ENCODE measurements around the gene DUOX2. TPM values are rescaled to one million over a fixed set of nuclear protein-coding genes. Genes with fewer than 3 reads are reported as not detected.

The DUOX2 gene
- total RNA-seq, 1 experiment from 2014 or later = 0.30 TPM

DNA sequence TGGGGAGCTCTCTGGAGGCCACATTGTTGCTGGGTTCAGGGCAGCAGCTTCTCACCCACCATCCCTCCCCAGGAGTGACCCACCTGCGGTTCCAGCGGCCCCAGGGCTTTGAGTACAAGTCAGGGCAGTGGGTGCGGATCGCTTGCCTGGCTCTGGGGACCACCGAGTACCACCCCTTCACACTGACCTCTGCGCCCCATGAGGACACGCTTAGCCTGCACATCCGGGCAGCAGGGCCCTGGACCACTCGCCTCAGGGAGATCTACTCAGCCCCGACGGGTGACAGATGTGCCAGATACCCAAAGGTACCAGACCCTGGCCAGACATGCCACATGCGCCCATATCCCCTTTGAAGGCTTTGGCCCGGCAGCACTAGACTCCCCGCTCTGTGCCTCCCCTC lies 47.7 kb upstream of the DUOX2 start:
- no peak for DNase-seq (ENCODE audit: unreplicated experiment)
- BruUV-seq (replicated peaks) = no TSS peak
- Mint-ChIP-seq H3K27ac (ENCODE audit: low read depth, unreplicated experiment) (peak overlapping the region; percentile 96), H3K27me3 (ENCODE audit: insufficient read depth, unreplicated experiment) (no peaks in the 10 kb centered on the region), H3K36me3 (ENCODE audit: insufficient read depth, unreplicated experiment) (peaks cover 14% of the 10 kb centered on the region), H3K9me3 (ENCODE audit: unreplicated experiment) (no peaks in the 10 kb centered on the region), H3K4me3 (ENCODE audit: unreplicated experiment) (no peak overlapping the region), H3K4me1 (ENCODE audit: insufficient read depth, unreplicated experiment) (peaks cover 46% of the 10 kb centered on the region)
- ChIA-PET CTCF (interaction anchor here (0.8 to 10.8 kb wide), 8 partner anchors 15 to 238 kb away, joined by 4 to 94 read pairs (median 13); no protein-coding TSS in a partner anchor), POLR2A (interaction anchor here (1.2 to 2.1 kb wide), 2 partner anchors 39 to 42 kb away, joined by 3 to 7 read pairs; no protein-coding TSS in a partner anchor)
- intact Hi-C loops (cut with micrococcal nuclease) = no loop called here
- TF ChIP-seq, protein P1, sequence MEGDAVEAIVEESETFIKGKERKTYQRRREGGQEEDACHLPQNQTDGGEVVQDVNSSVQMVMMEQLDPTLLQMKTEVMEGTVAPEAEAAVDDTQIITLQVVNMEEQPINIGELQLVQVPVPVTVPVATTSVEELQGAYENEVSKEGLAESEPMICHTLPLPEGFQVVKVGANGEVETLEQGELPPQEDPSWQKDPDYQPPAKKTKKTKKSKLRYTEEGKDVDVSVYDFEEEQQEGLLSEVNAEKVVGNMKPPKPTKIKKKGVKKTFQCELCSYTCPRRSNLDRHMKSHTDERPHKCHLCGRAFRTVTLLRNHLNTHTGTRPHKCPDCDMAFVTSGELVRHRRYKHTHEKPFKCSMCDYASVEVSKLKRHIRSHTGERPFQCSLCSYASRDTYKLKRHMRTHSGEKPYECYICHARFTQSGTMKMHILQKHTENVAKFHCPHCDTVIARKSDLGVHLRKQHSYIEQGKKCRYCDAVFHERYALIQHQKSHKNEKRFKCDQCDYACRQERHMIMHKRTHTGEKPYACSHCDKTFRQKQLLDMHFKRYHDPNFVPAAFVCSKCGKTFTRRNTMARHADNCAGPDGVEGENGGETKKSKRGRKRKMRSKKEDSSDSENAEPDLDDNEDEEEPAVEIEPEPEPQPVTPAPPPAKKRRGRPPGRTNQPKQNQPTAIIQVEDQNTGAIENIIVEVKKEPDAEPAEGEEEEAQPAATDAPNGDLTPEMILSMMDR (IDR thresholded peaks at IDR 0.05; ENCODE audit: unreplicated experiment) = no peak

DNA sequence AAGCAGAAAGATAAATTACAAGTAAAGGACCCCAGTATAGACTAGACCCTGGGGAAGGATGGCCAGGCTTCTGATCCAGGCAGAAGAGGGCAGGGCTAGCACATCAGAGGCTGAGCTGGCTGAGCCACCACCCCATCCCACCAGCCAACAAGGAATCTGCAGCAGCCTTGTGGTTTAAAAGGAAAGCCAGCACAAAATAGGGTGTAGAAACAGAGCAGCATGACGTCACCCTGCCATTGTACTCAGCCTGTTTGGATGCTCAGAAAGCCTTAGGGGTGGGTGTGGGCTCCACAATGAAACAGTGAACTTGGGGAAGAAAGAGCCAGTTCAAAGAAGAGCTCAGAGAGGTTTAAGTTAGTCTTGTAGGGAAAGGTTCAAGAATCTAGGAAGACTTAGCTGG lies 44.0 kb upstream of the DUOX2 start:
- POLR2A ChIA-PET = interaction anchor here (0.6 to 2.3 kb wide), 7 partner anchors 9 to 495 kb away, joined by 3 to 9 read pairs (median 4); partner anchors contain the start of genes DUOX1, DUOXA1 and SPG11
- intact Hi-C loops (cut with micrococcal nuclease) = loop anchor here (1.0 kb wide), 1 partner anchor 32 kb away; no protein-coding TSS in a partner anchor
- BruUV-seq (replicated peaks) = no TSS peak
- peaks cover 39% of the 10 kb centered on the region for H3K4me1 Mint-ChIP-seq (ENCODE audit: insufficient read depth, unreplicated experiment)
- no peak overlapping the region for H3K4me3 Mint-ChIP-seq (ENCODE audit: unreplicated experiment)
- peak overlapping the region; percentile 61 for H3K27ac Mint-ChIP-seq (ENCODE audit: low read depth, unreplicated experiment)
- DNase-seq (ENCODE audit: unreplicated experiment) = peak; percentile 83
- peaks cover 7% of the 10 kb centered on the region for H3K36me3 Mint-ChIP-seq (ENCODE audit: insufficient read depth, unreplicated experiment)
- TF ChIP-seq, protein P1 (IDR thresholded peaks at IDR 0.05; ENCODE audit: unreplicated experiment) = no peak
- CTCF ChIA-PET = interaction anchor here (0.6 to 10.8 kb wide), 8 partner anchors 9 to 241 kb away, joined by 3 to 93 read pairs (median 4); no protein-coding TSS in a partner anchor
- H3K27me3 Mint-ChIP-seq (ENCODE audit: insufficient read depth, unreplicated experiment) = no peaks in the 10 kb centered on the region
- no peaks in the 10 kb centered on the region for H3K9me3 Mint-ChIP-seq (ENCODE audit: unreplicated experiment)

DNA sequence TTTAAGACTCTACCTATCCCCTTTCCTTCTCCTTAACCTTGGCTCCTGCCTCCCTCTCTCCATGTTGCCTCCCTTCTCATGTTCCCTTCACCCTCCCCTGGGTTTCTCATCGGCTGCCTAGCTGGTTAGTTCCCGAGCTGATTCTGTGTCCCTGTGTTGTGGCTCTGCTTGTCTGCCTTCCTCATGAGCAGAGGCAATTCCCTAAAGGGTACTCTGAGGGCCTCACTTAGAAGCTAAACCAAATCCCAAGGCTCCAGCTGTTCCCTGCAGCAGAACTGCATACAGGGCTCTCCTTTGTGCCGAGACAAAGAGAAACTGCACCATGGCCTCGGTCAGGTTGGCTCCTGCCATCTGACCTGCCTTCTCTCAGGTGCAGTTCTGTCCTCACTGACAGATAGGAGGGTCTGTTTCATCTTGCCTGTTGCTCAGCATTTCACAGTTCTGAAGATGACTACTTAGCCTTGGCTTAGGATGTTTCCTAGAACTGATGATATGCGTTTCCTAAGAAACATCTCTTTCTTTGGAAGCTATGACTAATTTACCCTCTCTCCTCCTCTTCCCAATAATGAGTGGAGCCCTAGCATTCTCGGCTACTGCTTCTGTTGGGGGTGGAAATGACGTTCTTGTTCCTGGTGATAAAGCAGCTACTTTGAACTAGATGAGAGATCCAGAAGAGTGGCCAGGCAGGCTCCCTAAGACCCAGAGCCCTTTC lies 42.9 kb upstream of the DUOX2 start:
- peak; percentile 19 for DNase-seq (ENCODE audit: unreplicated experiment)
- TF ChIP-seq, protein P1 (IDR thresholded peaks at IDR 0.05; ENCODE audit: unreplicated experiment) = no peak
- Mint-ChIP-seq H3K27me3 (ENCODE audit: insufficient read depth, unreplicated experiment) (no peaks in the 10 kb centered on the region), H3K4me3 (ENCODE audit: unreplicated experiment) (no peak overlapping the region), H3K36me3 (ENCODE audit: insufficient read depth, unreplicated experiment) (peaks cover 13% of the 10 kb centered on the region), H3K27ac (ENCODE audit: low read depth, unreplicated experiment) (peak overlapping the region; percentile 20), H3K9me3 (ENCODE audit: unreplicated experiment) (no peaks in the 10 kb centered on the region), H3K4me1 (ENCODE audit: insufficient read depth, unreplicated experiment) (peaks cover 29% of the 10 kb centered on the region)
- POLR2A ChIA-PET = interaction anchor here (0.6 to 2.3 kb wide), 5 partner anchors 10 to 246 kb away, joined by 3 to 9 read pairs (median 3); partner anchors contain the start of genes DUOX1 and DUOXA1
- BruUV-seq (replicated peaks) = no TSS peak
- intact Hi-C loops (cut with micrococcal nuclease) = no loop called here
- CTCF ChIA-PET = interaction anchor here (0.7 to 10.8 kb wide), 7 partner anchors 11 to 243 kb away, joined by 3 to 93 read pairs (median 4); no protein-coding TSS in a partner anchor

DNA sequence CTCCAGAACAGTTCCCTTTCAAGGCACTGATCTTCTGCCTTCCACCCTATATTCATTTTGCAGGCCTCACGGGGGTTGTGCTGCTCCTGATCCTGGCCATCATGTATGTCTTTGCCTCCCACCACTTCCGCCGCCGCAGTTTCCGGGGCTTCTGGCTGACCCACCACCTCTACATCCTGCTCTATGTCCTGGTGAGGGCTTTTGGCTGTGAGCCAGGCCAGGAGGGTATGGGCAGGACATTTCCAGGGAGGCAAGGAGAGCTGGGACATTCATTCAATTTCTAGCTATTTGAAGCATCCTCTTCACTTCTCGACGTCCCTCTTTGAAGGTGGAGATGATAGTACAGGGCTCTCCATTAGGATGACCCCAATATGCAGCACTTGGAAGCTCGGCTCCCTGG lies 41.8 kb upstream of the DUOX2 start:
- Mint-ChIP-seq H3K9me3 (ENCODE audit: unreplicated experiment) (no peaks in the 10 kb centered on the region), H3K27me3 (ENCODE audit: insufficient read depth, unreplicated experiment) (no peaks in the 10 kb centered on the region), H3K36me3 (ENCODE audit: insufficient read depth, unreplicated experiment) (peaks cover 14% of the 10 kb centered on the region), H3K4me1 (ENCODE audit: insufficient read depth, unreplicated experiment) (peaks cover 26% of the 10 kb centered on the region), H3K4me3 (ENCODE audit: unreplicated experiment) (no peak overlapping the region), H3K27ac (ENCODE audit: low read depth, unreplicated experiment) (no peak overlapping the region)
- ChIA-PET CTCF (interaction anchor here (0.6 to 10.8 kb wide), 7 partner anchors 9 to 244 kb away, joined by 3 to 93 read pairs (median 4); no protein-coding TSS in a partner anchor), POLR2A (interaction anchor here (1.0 kb wide), 1 partner anchor 26 kb away, joined by 3 read pairs; the partner anchor contains the start of genes DUOX1 and DUOXA1)
- no peak for DNase-seq (ENCODE audit: unreplicated experiment)
- TF ChIP-seq, protein P1 (IDR thresholded peaks at IDR 0.05; ENCODE audit: unreplicated experiment) = no peak
- intact Hi-C loops (cut with micrococcal nuclease) = no loop called here
- BruUV-seq (replicated peaks) = no TSS peak
